DOHH2 (cell line): Measurements from ENCODE around the gene KCNJ6.

ENCODE experiments used
- H3F3A ChIP-seq: fragments of 200-600 bp; sonication (generic), shearing (Covaris generic); 2 replicates; pipeline ENCODE4 v1.6.0; 2016; ENCODE audit warnings: antibody characterized with exemption, mild to moderate bottlenecking; ENCODE audit not compliant: control insufficient read depth, insufficient read depth
- H3K27ac ChIP-seq: fragments of 200-600 bp; sonication (generic); 2 replicates; pipeline ENCODE4 v1.5.1; 2014; ENCODE audit warnings: low read depth, mild to moderate bottlenecking, low read length, moderate library complexity
- H3K27me3 ChIP-seq: fragments of 200-600 bp; sonication (generic); 2 replicates; pipeline ENCODE4 v1.6.1; 2014; ENCODE audit warnings: mild to moderate bottlenecking, low read length, mixed read lengths; ENCODE audit not compliant: control insufficient read depth
- H3K36me3 ChIP-seq: fragments of 200-600 bp; sonication (generic); 2 replicates; pipeline ENCODE4 v1.6.1; 2014; ENCODE audit warnings: mild to moderate bottlenecking, low read length, moderate library complexity, mixed read lengths; ENCODE audit not compliant: control insufficient read depth
- H3K4me1 ChIP-seq: fragments of 200-600 bp; sonication (generic); 2 replicates; pipeline ENCODE4 v1.6.1; 2014; ENCODE audit warnings: mild to moderate bottlenecking, low read length, mixed read lengths; ENCODE audit not compliant: control insufficient read depth
- H3K4me2 ChIP-seq: fragments of 200-600 bp; sonication (generic); 2 replicates; pipeline ENCODE4 v1.6.0; 2014; ENCODE audit warnings: mild to moderate bottlenecking, low read length, moderate library complexity
- H3K4me3 ChIP-seq: fragments of 200-600 bp; sonication (generic); 2 replicates; pipeline ENCODE4 v1.5.1; 2014; ENCODE audit warnings: mild to moderate bottlenecking, low read length, mixed read lengths
- H3K79me2 ChIP-seq: fragments of 200-600 bp; sonication (generic); 2 replicates; pipeline ENCODE4 v1.6.1; 2014; ENCODE audit warnings: mild to moderate bottlenecking, low read length, mixed read lengths; ENCODE audit not compliant: control insufficient read depth
- H3K9me2 ChIP-seq: fragments of 200-600 bp; sonication (generic); replicated peaks from 2 replicates; pipeline ENCODE4 v1.6.1; 2014; ENCODE audit warnings: mild to moderate bottlenecking, low read length, mixed read lengths; ENCODE audit not compliant: control insufficient read depth
- H3K9me3 ChIP-seq: fragments of 200-600 bp; sonication (generic); 2 replicates; pipeline ENCODE4 v1.6.1; 2014; ENCODE audit warnings: antibody characterized with exemption, low read length, mixed read lengths; ENCODE audit not compliant: control insufficient read depth, insufficient read depth
- H4K20me1 ChIP-seq: fragments of 200-600 bp; sonication (generic); 2 replicates; pipeline ENCODE4 v1.6.0; 2014; ENCODE audit warnings: low read depth, mild to moderate bottlenecking, antibody characterized with exemption, low read length, moderate library complexity; ENCODE audit not compliant: control insufficient read depth, insufficient read depth
- CTCF ChIP-seq: fragments of 200-600 bp; sonication (generic); IDR thresholded peaks from one replicate; pipeline ENCODE4 v1.5.1; 2014; ENCODE audit warnings: antibody characterized with exemption, mild to moderate bottlenecking, low read depth, low read length; ENCODE audit not compliant: poor library complexity, severe bottlenecking
- EZH2phosphoT487 ChIP-seq: fragments of 200-600 bp; sonication (generic); IDR thresholded peaks from 2 replicates; pipeline ENCODE4 v1.6.1; 2017; ENCODE audit warnings: borderline replicate concordance, mild to moderate bottlenecking, antibody characterized with exemption, low read length, moderate library complexity, mixed read lengths

KCNJ6 gene

DNA sequence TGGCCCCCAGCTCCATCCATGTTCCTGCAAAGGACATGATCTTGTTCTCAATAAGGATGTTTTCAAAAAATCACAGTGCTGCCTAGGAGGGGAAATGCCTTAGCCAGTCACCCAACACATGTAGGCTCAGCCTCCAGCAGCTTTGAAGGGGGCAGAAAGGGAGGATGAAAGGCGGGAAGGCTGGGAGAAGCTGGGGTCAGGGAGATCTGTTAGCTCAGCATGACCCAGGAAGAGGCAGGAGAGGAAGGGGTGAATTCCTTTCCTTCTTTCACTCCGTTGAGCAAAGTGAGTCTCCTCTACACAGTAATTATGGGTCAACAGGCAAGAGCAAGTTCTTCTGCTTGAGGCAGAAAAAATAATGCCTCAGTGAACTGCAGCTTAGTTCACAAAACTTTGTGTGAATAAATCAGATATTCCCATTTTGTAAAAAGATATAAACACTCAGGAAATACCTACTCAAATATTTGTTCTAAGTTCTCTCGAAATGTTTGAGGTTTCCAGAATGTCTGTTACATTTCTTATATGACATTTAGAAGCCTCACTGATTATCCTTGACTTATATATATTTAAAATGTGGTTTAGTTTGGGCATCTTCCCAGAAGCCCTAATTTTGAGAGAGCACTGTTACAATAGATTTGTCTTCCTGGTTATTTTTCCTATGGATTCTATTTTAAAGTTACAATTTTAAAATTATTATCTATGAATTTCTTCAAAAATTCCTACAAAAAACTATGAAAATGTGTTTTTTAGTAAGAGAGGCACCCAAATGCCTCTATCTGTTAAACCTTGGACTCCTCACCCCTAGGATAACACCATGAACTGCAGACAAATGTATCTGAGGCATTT, 116.8 kb downstream of the KCNJ6 start:
- no peaks in the 10 kb centered on the region for H3F3A ChIP-seq

GRCh38 chr21:37797403-37797802, 118.9 kb downstream of the KCNJ6 start:
- Histone ChIP-seq H3F3A (no peaks in the 10 kb centered on the region), H3K4me1 (no peaks in the 10 kb centered on the region), H3K9me2 (no peaks in the 10 kb centered on the region), H3K36me3 (no peaks in the 10 kb centered on the region), H3K79me2 (no peaks in the 10 kb centered on the region), H3K27ac (no peak overlapping the region), H3K9me3 (no peaks in the 10 kb centered on the region), H4K20me1 (no peaks in the 10 kb centered on the region), H3K27me3 (no peaks in the 10 kb centered on the region), H3K4me2 (no peak overlapping the region), H3K4me3 (no peak overlapping the region)
- no peak for TF ChIP-seq EZH2phosphoT487
- TF ChIP-seq CTCF: no peak

More for the DNA sequence above, 116.8 kb downstream of the KCNJ6 start:
- no peaks in the 10 kb centered on the region for H4K20me1 ChIP-seq
- TF ChIP-seq EZH2phosphoT487: no peak
- TF ChIP-seq CTCF: no peak
- H3K79me2 ChIP-seq: no peaks in the 10 kb centered on the region
- no peak overlapping the region for H3K27ac ChIP-seq
- H3K4me2 ChIP-seq: no peak overlapping the region
- no peaks in the 10 kb centered on the region for H3K9me2 ChIP-seq
- H3K4me3 ChIP-seq: no peak overlapping the region
- no peaks in the 10 kb centered on the region for H3K9me3 ChIP-seq
- H3K27me3 ChIP-seq: no peaks in the 10 kb centered on the region
- no peaks in the 10 kb centered on the region for H3K36me3 ChIP-seq
- no peaks in the 10 kb centered on the region for H3K4me1 ChIP-seq

- Histone ChIP-seq H4K20me1 (no peaks in the 10 kb centered on the region), H3K4me1 (no peaks in the 10 kb centered on the region), H3F3A (no peaks in the 10 kb centered on the region), H3K36me3 (no peaks in the 10 kb centered on the region), H3K9me2 (no peaks in the 10 kb centered on the region), H3K79me2 (no peaks in the 10 kb centered on the region), H3K4me2 (no peak overlapping the region), H3K27ac (no peak overlapping the region), H3K27me3 (no peaks in the 10 kb centered on the region), H3K4me3 (no peak overlapping the region), H3K9me3 (no peaks in the 10 kb centered on the region)
- no peak for TF ChIP-seq EZH2phosphoT487
- TF ChIP-seq CTCF: no peak
Measured at GRCh38 chr21:37796011-37796410, 120.2 kb downstream of the KCNJ6 start.
